ENCODE results near the gene FZR1. TPM values are rescaled to one million over a fixed set of nuclear protein-coding genes. Genes with fewer than 3 reads are reported as not detected.

Gene FZR1
- total and polyA plus RNA-seq, 2 of the 4 experiments (the other 2 are of a cell fraction): 21.5 to 47.8 TPM

DNA sequence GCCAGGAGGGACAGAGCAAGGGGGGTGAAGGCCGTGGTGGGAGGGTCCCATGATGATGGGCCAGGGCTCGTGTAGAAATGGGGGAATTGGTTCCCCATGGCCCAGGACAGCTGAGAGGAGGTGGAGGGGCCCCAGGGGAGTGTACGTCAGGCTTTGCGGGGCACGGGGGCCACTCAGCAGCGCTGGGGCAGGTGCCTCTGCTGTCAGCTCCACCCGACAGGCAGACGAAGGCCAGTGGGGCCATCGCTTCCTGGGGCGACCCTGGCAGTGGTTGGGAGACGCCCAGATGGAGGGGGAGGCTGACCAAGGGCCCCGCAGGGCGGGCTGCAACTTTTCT lies 31.0 kb downstream of the FZR1 start:
- H2BK5ac ChIP-seq (ENCODE audit: low read depth, low read length, poor library complexity, severe bottlenecking): no peak overlapping the region
- H3K9ac ChIP-seq (ENCODE audit: low read depth, low read length): no peak overlapping the region
- no TSS peak for BruUV-seq (replicated peaks)
- peaks cover 30% of the 10 kb centered on the region for H4K20me1 ChIP-seq (ENCODE audit: insufficient read depth, low read length)
- H3K4me1 ChIP-seq (ENCODE audit: control insufficient read depth, insufficient read depth, low read length): no peaks in the 10 kb centered on the region
- H2BK120ac ChIP-seq (ENCODE audit: low read depth, low read length): no peak overlapping the region
- H3K9me3 ChIP-seq (ENCODE audit: control insufficient read depth, insufficient read depth, low read length): no peaks in the 10 kb centered on the region
- H3K27ac ChIP-seq (ENCODE audit: insufficient read depth, low read length): 0 out of 2 replicates have a peak overlapping the region, but pooled peaks have one; percentile 9
- no peak overlapping the region for H4K5ac ChIP-seq (ENCODE audit: low read depth, low read length)
- DNase-seq (no peak), ATAC-seq (ENCODE audit: low read depth) (no peak)
- peaks cover 44% of the 10 kb centered on the region for H3K36me3 ChIP-seq (ENCODE audit: control insufficient read depth, insufficient read depth, low read length)
- no peak overlapping the region for H3K4me2 ChIP-seq (ENCODE audit: low read depth, low read length)
- H3K27me3 ChIP-seq (ENCODE audit: control insufficient read depth, insufficient read depth, low read length): no peaks in the 10 kb centered on the region
- no peak overlapping the region for H3K56ac ChIP-seq (ENCODE audit: extremely low read depth, insufficient read depth, low read length)
- H3K79me1 ChIP-seq (ENCODE audit: low read depth in 1 of 2, low read length in 2 of 2): peaks cover 9 to 31% of the 10 kb centered on the region in 2 experiments; a peak in 3 of 4 replicates
- H3K18ac ChIP-seq (ENCODE audit: low read depth, low read length): no peak overlapping the region
- in situ Hi-C loops (cut with MboI; ENCODE audit: low sequenced_read_pairs): no loop called here
- WGBS, 2 experiments (ENCODE audit: extremely low coverage in 2 of 2, insufficient read length in 1 of 2): 90% methylated on average over 2 of the region's 13 CpGs; no CpG with 5 or more reads in 1 of the 2 experiments
- no peak overlapping the region for H3K14ac ChIP-seq (replicated peaks; ENCODE audit: low read depth, low read length)
- intact Hi-C loops (cut with micrococcal nuclease): no loop called here
- no peak overlapping the region for H2AK9ac ChIP-seq (replicated peaks; ENCODE audit: low read depth, low read length, poor library complexity)
- H4K91ac ChIP-seq (ENCODE audit: insufficient read depth, low read depth, low read length): no peak overlapping the region
- no peak overlapping the region for H4K8ac ChIP-seq (ENCODE audit: low read depth in 2 of 2, low read length in 2 of 2)
- no peak overlapping the region for H2AK5ac ChIP-seq (ENCODE audit: low read depth, low read length)
- no peak overlapping the region for H2BK20ac ChIP-seq (ENCODE audit: low read depth, low read length)
- dilution Hi-C loops (cut with HindIII; ENCODE audit: low sequenced_read_pairs, unreplicated experiment): no loop called here
- H3K23ac ChIP-seq (ENCODE audit: low read depth, low read length): no peak overlapping the region
- POLR2A ChIA-PET (ENCODE audit: unreplicated experiment): no interaction called here
- CTCF ChIA-PET: no interaction called here
- H2BK15ac ChIP-seq (ENCODE audit: low read depth, low read length): no peak overlapping the region
- H2AFZ ChIP-seq (replicated peaks; ENCODE audit: low read length, poor library complexity): no peak overlapping the region
- TF ChIP-seq RFX5 (IDR thresholded peaks at IDR 0.05; ENCODE audit: low read depth, low read length) (no peak), RCOR1 (IDR thresholded peaks at IDR 0.05; ENCODE audit: insufficient replicate concordance, low read length) (no peak), CEBPB (IDR thresholded peaks at IDR 0.05; ENCODE audit: low read depth, low read length) (no peak), CTCF (conservative IDR thresholded peaks at IDR 0.05; ENCODE audit: low read depth, low read length) (no peak), NFE2L2 (IDR thresholded peaks at IDR 0.05; ENCODE audit: low read depth, low read length) (no peak), USF2 (IDR thresholded peaks at IDR 0.05; ENCODE audit: low read depth, low read length) (no peak), MAZ (IDR thresholded peaks at IDR 0.05; ENCODE audit: borderline replicate concordance, low read depth, low read length) (no peak), MAFK (IDR thresholded peaks at IDR 0.05; ENCODE audit: low read depth, low read length) (no peak), CHD1 (IDR thresholded peaks at IDR 0.05; ENCODE audit: low read depth, low read length) (no peak), BHLHE40 (IDR thresholded peaks at IDR 0.05; ENCODE audit: low read depth, low read length) (no peak), FOS (IDR thresholded peaks at IDR 0.05; ENCODE audit: low read depth, low read length) (no peak), ELK1 (IDR thresholded peaks at IDR 0.05; ENCODE audit: borderline replicate concordance, low read depth, low read length) (no peak)
- H3K4me3 ChIP-seq (ENCODE audit: insufficient read depth, low read depth, low read length): no peak overlapping the region
- H3K9me1 ChIP-seq (ENCODE audit: insufficient read depth, low read length): no peaks in the 10 kb centered on the region
- no peak overlapping the region for H3K4ac ChIP-seq (ENCODE audit: low read depth, low read length)

All from IMR-90 (cell line).